Keratinocyte (primary cell): ENCODE results near the gene KIAA1755. TPM values are rescaled to one million over a fixed set of nuclear protein-coding genes. Genes with fewer than 3 reads are reported as not detected.

ENCODE experiments used
- DNase-seq: peaks from one replicate; pipeline ENCODE4 v3.0.0-alpha.2; 2011; ENCODE audit warnings: low read depth, missing footprints, low spot score
- FAIRE-seq: peaks from 2 replicates; lab custom pipeline; 2011; peaks lifted over from hg19 to GRCh38; lab: Jason Lieb, UNC
- H2AFZ ChIP-seq: 2 replicates; pipeline ENCODE4 v1.6.0; 2012; ENCODE audit warnings: low read length, control low read depth, inconsistent platforms; ENCODE audit not compliant: control insufficient read depth
- H3K27ac ChIP-seq: 2 replicates; pipeline ENCODE4 v1.5.1; 2011; ENCODE audit warnings: low read length; ENCODE audit not compliant: control insufficient read depth, insufficient read depth
- H3K27me3 ChIP-seq: 3 replicates; pipeline ENCODE4 v1.6.0; 2011; ENCODE audit warnings: low read length; ENCODE audit not compliant: control insufficient read depth, insufficient read depth; ENCODE audit errors: extremely low read depth
- H3K36me3 ChIP-seq, 2 experiments: 2 replicates in 1 of 2; 3 replicates in 1 of 2; pipeline ENCODE4 v1.5.1; 2011; ENCODE audit warnings: low read length in 2 of 2, mild to moderate bottlenecking in 1 of 2; ENCODE audit not compliant: control insufficient read depth in 2 of 2, insufficient read depth in 2 of 2; ENCODE audit errors: extremely low read depth in 1 of 2
- H3K4me1 ChIP-seq: 3 replicates; pipeline ENCODE4 v1.5.1; 2011; ENCODE audit warnings: low read length; ENCODE audit not compliant: control insufficient read depth, insufficient read depth; ENCODE audit errors: extremely low read depth
- H3K4me2 ChIP-seq: 3 replicates; pipeline ENCODE4 v1.6.0; 2011; ENCODE audit warnings: low read depth, low read length; ENCODE audit not compliant: control insufficient read depth, insufficient read depth; ENCODE audit errors: extremely low read depth
- H3K4me3 ChIP-seq, 3 experiments: fragments of 200-600 bp in 1 of 3; sonication (generic) in 1 of 3; 2 replicates in 2 of 3; 3 replicates in 1 of 3; pipeline ENCODE4 v1.5.1; 2011 to 2016; ENCODE audit warnings: low read length in 3 of 3, mild to moderate bottlenecking in 3 of 3, control low read depth in 2 of 3, inconsistent platforms in 1 of 3, low read depth in 1 of 3, mixed read lengths in 1 of 3, mixed run types in 1 of 3, moderate library complexity in 1 of 3; ENCODE audit not compliant: control insufficient read depth in 2 of 3, insufficient read depth in 2 of 3; ENCODE audit errors: extremely low read depth in 1 of 3
- H3K79me2 ChIP-seq: 2 replicates; pipeline ENCODE4 v1.6.0; 2012; ENCODE audit warnings: low read length; ENCODE audit not compliant: control insufficient read depth, insufficient read depth
- H3K9ac ChIP-seq: 3 replicates; pipeline ENCODE4 v1.6.0; 2011; ENCODE audit warnings: low read length; ENCODE audit not compliant: control insufficient read depth, insufficient read depth; ENCODE audit errors: extremely low read depth
- H3K9me1 ChIP-seq: 3 replicates; pipeline ENCODE4 v1.6.0; 2011; ENCODE audit warnings: low read length; ENCODE audit not compliant: control insufficient read depth, insufficient read depth; ENCODE audit errors: extremely low read depth
- H3K9me3 ChIP-seq: 2 replicates; pipeline ENCODE4 v1.5.1; 2012; ENCODE audit warnings: low read depth, low read length; ENCODE audit not compliant: control insufficient read depth
- H4K20me1 ChIP-seq: 3 replicates; pipeline ENCODE4 v1.6.0; 2011; ENCODE audit warnings: low read length; ENCODE audit not compliant: control insufficient read depth, insufficient read depth; ENCODE audit errors: extremely low read depth
- CTCF ChIP-seq, 3 experiments: IDR thresholded peaks in 1 of 3; conservative IDR thresholded peaks in 1 of 3; optimal IDR thresholded peaks in 1 of 3; 2 replicates in 2 of 3; 3 replicates in 1 of 3; pipeline versions ENCODE3 to v1.5.1; 2011; ENCODE audit warnings: low read length in 3 of 3, mild to moderate bottlenecking in 3 of 3, moderate library complexity in 2 of 3, control low read depth in 1 of 3, inconsistent platforms in 1 of 3; ENCODE audit not compliant: insufficient read depth in 2 of 3; ENCODE audit errors: extremely low read depth in 1 of 3
- EZH2 ChIP-seq: IDR thresholded peaks from one replicate; pipeline ENCODE4 v1.6.1; 2012; ENCODE audit warnings: inconsistent platforms, mild to moderate bottlenecking, low read length, moderate library complexity
- dilution Hi-C: fragments of 300-500 bp; cut with MboI; formaldehyde crosslinking; loops from one replicate; pipeline ENCODE4 v1.7.0; 2020; ENCODE audit warnings: low sequenced_read_pairs; ENCODE audit not compliant: extremely low pct_ligation_motif_present
- polyA plus RNA-seq, 5 experiments: library from polyadenylated mRNA; depleted of rRNA in 3 of 5; stranded (reverse) in 3 of 5; stranded (forward) in 1 of 5; unstranded in 1 of 5; fragments of >200 nt; gene quantifications; 1 replicate in 1 of 5; 2 replicates in 3 of 5; 3 replicates in 1 of 5; pipeline versions ENCODE4 v1.2.1 to v1.2.3, GENCODE V29; 2011 to 2012; ENCODE audit warnings: missing spikeins in 2 of 5, low read depth in 1 of 5, low replicate concordance in 1 of 5

The KIAA1755 gene
- polyA plus RNA-seq, 1 donor (not counting 4 experiments of a cell fraction or from before 2014, with no cell fraction given), result not detected

- H3K36me3 ChIP-seq, result no peaks in the 10 kb centered on the region
- FAIRE-seq (no peak), DNase-seq (no peak)
- dilution Hi-C loops, result no loop called here
- H4K20me1 ChIP-seq, result no peaks in the 10 kb centered on the region
- no peak overlapping the region for H3K9ac ChIP-seq
- no peaks in the 10 kb centered on the region for H3K9me3 ChIP-seq
- no peaks in the 10 kb centered on the region for H3K9me1 ChIP-seq
- peaks cover 35% of the 10 kb centered on the region for H3K4me1 ChIP-seq
- no peak overlapping the region for H3K27ac ChIP-seq
- no peaks in the 10 kb centered on the region for H3K79me2 ChIP-seq
- H2AFZ ChIP-seq, result no peak overlapping the region
- H3K4me2 ChIP-seq, result no peak overlapping the region
- no peak overlapping the region for H3K4me3 ChIP-seq
- no peaks in the 10 kb centered on the region for H3K27me3 ChIP-seq
- TF ChIP-seq CTCF (optimal IDR thresholded peaks at IDR 0.05 in 1 of 3, IDR thresholded peaks at IDR 0.05 in 1 of 3, conservative IDR thresholded peaks at IDR 0.05 in 1 of 3; ENCODE audit: extremely low read depth in 1 of 3, insufficient read depth in 2 of 3, low read length in 3 of 3) (no peak), EZH2 (no peak)
Observed at GRCh38 chr20:38164069-38164468, 96.5 kb downstream of the KIAA1755 start.

- H3K27me3 ChIP-seq, result no peaks in the 10 kb centered on the region
- no peak overlapping the region for H3K27ac ChIP-seq
- FAIRE-seq (no peak), DNase-seq (no peak)
- peaks cover 26% of the 10 kb centered on the region for H3K4me1 ChIP-seq
- no peaks in the 10 kb centered on the region for H3K9me1 ChIP-seq
- dilution Hi-C loops, result no loop called here
- no peaks in the 10 kb centered on the region for H3K9me3 ChIP-seq
- H4K20me1 ChIP-seq, result no peaks in the 10 kb centered on the region
- no peaks in the 10 kb centered on the region for H3K79me2 ChIP-seq
- no peaks in the 10 kb centered on the region for H3K36me3 ChIP-seq
- H3K4me2 ChIP-seq, result no peak overlapping the region
- no peak overlapping the region for H3K9ac ChIP-seq
- H2AFZ ChIP-seq, result no peak overlapping the region
- no peak for TF ChIP-seq EZH2
- TF ChIP-seq CTCF (optimal IDR thresholded peaks at IDR 0.05 in 1 of 3, IDR thresholded peaks at IDR 0.05 in 1 of 3, conservative IDR thresholded peaks at IDR 0.05 in 1 of 3; ENCODE audit: extremely low read depth in 1 of 3, insufficient read depth in 2 of 3, low read length in 3 of 3), result no peak
- H3K4me3 ChIP-seq, result no peak overlapping the region
Observed at GRCh38 chr20:38162878-38163875, 97.4 kb downstream of the KIAA1755 start.
